Epithelial cell of prostate (primary cell): Measurements from ENCODE around the gene HOXB7.

Source experiments
- DNase-seq: peaks from one replicate; pipeline ENCODE4 v3.0.0-alpha.2; 2011; ENCODE audit warnings: low read depth, low spot score
- H3K27ac ChIP-seq: fragments of 450-650 bp; 2 replicates; pipeline ENCODE4 v1.5.1; 2017; ENCODE audit warnings: mild to moderate bottlenecking

The HOXB7 gene

DNA sequence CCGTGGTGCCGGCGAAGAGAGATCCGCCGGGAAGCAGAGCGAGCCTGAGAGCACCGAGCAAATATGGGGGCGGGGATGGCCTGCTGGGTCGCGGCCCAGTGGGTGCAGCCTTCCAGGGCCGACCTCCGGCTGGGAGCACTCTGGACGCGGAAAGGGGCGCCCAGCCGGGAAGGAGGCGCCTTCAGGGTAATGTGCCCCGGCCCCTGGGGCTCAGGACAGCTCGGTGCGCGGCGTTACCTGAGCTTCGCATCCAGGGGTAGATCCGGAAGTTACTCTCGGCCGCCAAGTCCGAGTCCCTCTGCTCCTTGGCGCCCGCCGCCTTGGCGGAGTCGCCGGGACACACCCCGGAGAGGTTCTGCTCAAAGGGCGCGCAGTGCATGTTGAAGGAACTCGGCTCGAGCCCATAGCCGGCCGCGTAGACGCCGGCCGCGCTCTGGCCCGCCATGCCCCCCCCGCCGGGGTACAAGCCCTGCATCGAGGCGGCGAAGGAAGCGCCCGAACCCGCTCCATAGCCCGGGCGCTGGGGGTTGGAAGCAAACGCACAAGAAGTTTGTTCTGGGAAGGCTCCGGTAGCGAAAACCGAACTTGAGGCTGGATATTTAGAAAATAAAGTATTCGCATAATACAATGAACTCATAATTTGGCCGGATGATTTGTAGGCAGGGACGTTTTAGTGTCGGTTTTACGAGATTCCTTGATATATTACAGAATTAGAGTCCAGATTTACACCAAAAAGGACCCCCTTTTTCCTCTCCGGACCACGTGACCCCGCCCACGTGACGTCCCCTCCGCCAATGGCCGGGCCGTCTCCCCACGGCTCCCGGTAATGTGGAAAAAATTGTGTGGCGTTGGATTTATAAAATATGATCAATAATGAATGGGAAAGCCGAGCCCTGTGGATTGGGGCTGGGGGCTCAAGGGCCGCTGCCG lies at the start of gene HOXB7:
TSS of gene HOXB7 (minus strand) at position 736 of the 930 bp plus-strand sequence. CDS start at position 637, 99 bp downstream.
- DNase-seq = no peak
- peak within 1 kb of the TSS; percentile 57 for H3K27ac ChIP-seq

GRCh38 chr17:48655913-48656312 lies 45.1 kb upstream of the HOXB7 start:
- H3K27ac ChIP-seq = no peak overlapping the region
- DNase-seq = no peak

DNA sequence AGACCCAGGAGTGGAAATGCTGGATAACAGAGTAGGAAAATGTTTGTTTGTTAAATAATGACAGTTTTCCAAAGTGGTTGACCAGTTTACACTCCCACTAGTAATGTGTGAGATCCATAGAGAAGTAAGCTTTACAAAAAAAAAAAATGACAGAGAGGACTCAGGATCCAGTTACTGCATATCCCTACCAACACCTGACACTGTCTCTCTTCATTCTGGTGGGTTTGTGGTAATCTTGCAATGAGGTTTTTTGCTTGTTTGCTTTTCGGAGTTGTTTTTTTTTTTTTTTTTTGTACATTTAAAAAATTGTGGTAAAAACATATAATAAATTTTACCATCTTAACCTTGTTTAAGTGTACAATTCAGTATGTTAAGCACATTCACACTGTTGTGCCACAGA lies 38.9 kb upstream of the HOXB7 start:
- DNase-seq = no peak
- no peak overlapping the region for H3K27ac ChIP-seq

- no peak for DNase-seq
Observed at GRCh38 chr17:48647963-48648245, 37.1 kb upstream of the HOXB7 start.

GRCh38 chr17:48647103-48647962 lies 36.5 kb upstream of the HOXB7 start:
- no peak for DNase-seq
- no peak overlapping the region for H3K27ac ChIP-seq

More at GRCh38 chr17:48647963-48648245, 37.1 kb upstream of the HOXB7 start:
- H3K27ac ChIP-seq = no peak overlapping the region

- H3K27ac ChIP-seq = peak overlapping the region; percentile 26
- no peak for DNase-seq
Observed at GRCh38 chr17:48646183-48647102, 35.6 kb upstream of the HOXB7 start.

GRCh38 chr17:48645639-48646182 lies 34.9 kb upstream of the HOXB7 start:
- H3K27ac ChIP-seq = no peak overlapping the region
- DNase-seq = no peak

DNA sequence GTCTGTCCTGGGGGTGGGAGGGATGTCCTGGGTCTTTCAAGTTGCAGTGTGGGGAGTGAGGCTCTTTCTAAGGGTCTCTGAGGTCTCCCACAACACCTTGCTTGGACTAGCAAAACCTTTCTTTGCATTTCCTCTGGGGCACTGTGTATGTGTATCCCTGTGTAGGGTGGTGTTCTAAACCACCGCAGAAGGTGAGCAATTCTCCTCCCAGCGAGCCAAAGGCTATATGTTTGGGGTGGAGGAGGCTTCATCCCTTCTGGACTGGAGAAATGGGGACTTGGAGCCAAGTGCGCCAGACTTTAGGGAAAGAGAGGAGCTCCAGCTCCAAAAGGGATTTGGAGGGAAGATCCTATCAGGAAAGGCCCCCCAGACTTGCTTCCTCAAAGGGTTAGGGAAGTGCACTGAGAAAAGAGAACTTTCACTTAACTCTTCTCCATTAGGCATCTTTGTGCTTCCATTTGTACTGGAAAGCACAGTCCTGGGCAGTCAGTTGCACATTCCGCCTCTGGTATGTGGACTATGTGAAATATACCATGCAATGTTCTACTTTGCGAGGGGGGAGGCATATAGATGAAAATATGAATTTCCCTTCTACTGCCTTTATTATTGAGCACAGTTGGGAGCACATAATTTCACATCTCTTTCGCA lies 34.2 kb upstream of the HOXB7 start:
- no peak overlapping the region for H3K27ac ChIP-seq
- no peak for DNase-seq

GRCh38 chr17:48644159-48644558 lies 33.3 kb upstream of the HOXB7 start:
- DNase-seq = no peak
- no peak overlapping the region for H3K27ac ChIP-seq

GRCh38 chr17:48643697-48644012 lies 32.8 kb upstream of the HOXB7 start:
- H3K27ac ChIP-seq = no peak overlapping the region
- DNase-seq = no peak

- H3K27ac ChIP-seq = no peak overlapping the region
- no peak for DNase-seq
Observed at GRCh38 chr17:48642843-48643696, 32.3 kb upstream of the HOXB7 start.

DNA sequence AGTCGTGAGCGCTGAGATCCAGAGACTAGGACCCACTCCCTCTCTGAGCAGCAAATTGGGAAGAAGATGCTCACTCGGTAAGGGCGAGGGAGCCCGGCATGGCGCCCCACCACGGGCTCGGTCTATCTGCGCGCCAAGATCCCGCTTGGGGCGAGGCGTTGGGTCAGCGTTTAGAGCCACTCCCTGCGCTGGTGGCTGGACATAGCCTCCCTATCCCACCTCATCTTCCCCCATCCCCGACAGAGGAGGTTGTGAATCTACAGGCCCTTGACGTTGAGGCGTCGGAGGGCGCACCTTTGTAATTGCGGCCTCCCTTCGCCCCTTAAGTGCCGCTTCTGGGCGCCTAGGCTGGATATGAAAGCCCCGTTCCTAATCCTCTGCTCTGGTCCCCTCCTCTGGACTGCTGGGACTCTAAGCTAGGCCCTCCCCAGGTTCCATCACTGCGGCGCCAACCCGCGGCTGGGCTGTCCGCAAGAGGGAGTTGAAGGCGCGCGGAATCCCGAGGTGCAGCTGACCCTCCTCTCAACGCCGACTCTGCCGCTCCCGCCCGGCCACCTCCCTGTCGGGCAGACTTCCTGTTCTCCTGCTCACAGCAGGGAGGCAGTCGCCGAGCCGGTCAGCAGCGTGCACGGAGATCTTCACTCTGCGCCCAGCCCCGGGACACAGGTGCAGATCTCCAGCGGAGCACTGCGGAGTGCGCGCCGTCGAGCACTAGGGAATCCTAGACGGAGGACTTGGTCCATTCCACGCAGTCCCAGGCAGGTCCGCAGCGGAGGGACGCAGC lies 31.4 kb upstream of the HOXB7 start:
- no peak for DNase-seq
- no peak overlapping the region for H3K27ac ChIP-seq

- no peak overlapping the region for H3K27ac ChIP-seq
- DNase-seq = no peak
Observed at GRCh38 chr17:48641541-48642058, 30.8 kb upstream of the HOXB7 start.

- no peak for DNase-seq
- H3K27ac ChIP-seq = no peak overlapping the region
Observed at GRCh38 chr17:48640858-48641180, 30.0 kb upstream of the HOXB7 start.

DNA sequence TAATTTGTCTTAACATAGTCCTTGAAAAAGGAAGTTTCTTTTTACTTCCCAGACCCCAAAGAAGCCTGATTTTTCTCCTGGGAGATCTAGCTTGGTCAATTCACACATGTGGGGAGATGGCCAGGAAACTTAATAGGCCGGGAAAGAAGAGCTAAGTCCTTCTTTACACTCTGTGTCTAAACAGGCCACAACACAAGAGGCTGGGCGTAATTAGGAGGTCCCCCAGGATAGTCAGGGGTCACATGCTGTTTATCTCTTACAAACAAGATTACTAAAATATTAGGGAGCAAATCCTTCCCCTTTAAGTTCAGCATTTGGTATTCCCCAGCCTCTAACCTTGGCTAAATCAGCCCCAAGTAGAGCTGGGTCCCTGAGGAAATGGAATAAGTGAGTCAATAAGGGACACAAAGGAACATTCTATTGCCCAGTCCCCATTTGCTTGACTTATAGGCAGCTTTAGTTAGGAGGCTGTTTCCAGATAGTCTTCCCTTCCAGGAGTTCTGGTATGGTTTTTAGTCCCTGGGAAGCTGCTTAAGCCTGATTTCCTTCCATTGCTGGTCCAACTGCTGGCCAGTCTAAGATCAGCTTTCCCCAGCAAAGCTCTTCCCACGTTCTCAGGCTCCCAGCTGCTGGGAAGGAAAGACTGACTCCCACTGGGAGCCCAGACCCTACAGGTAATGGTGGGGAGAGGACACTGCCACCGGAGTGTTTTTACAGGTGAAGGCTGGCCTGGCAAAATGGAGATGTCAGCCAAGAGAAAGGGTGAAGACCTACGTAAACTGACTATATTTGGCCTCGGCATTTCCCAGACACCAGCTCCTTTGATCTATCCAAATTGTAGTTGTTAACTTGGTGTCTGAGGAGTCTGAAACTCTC lies 29.4 kb upstream of the HOXB7 start:
- no peak for DNase-seq
- H3K27ac ChIP-seq = no peak overlapping the region

- H3K27ac ChIP-seq = no peak overlapping the region
- DNase-seq = no peak
Observed at GRCh38 chr17:48639136-48639535, 28.3 kb upstream of the HOXB7 start.
